Measurements from ENCODE around the gene IFT80.
"Not testable (repeated sequence)": the region's sequence is repeated elsewhere in the genome, so short reads cannot be mapped to it uniquely, and the experiment has no call there.

Gene IFT80

DNA sequence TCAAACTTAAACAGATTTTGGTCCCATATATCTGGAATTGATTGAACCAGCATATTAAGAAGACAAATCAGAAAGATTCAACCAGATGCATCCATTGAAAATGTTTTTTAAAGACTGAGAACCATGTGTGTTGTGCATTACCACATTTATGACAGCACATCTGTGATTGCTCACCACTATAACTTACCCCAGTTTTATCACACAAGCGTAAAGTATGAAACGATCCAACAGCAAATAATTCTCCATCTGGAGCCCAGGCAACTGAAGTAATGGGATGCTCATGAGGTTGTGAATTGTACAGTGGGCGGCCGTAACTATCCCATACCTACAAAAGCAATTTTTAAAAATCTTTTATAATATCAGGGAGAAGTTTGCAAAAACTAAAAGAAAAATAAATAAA, 43.2 kb downstream of the IFT80 start:
- no peaks in the 10 kb centered on the region for H3K4me1 Mint-ChIP-seq (ENCODE audit: low read depth)

DNA sequence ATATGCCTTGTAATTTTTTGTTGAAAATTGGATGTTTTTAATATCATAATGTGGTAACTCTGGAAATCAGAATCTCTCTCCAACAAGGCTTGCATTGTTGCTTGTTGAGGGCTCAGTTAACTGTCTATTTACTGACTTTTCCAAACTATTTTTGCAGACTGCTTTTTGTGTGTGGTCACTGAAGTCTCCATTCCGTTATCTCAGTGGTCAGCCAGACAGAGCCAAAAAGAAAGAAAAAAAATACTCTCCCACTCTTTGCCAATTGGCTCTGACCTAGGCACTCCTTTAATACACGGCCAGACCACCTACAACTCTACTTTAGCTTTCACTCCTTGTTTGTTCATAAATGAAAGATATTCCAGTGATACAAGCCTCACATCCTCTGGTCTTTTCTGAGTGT, 52.5 kb downstream of the IFT80 start:
- peaks cover 2% of the 10 kb centered on the region for H3K36me3 Mint-ChIP-seq (ENCODE audit: low read depth)
- no peak overlapping the region for H3K4me3 Mint-ChIP-seq
- no peaks in the 10 kb centered on the region for H3K27me3 Mint-ChIP-seq (ENCODE audit: low read depth)
- H3K4me1 Mint-ChIP-seq (ENCODE audit: low read depth), result no peaks in the 10 kb centered on the region
- H3K27ac Mint-ChIP-seq, result no peak overlapping the region
- H3K9me3 Mint-ChIP-seq, result no peaks in the 10 kb centered on the region

More for the DNA sequence above, 43.2 kb downstream of the IFT80 start:
- Mint-ChIP-seq H3K27ac (no peak overlapping the region), H3K36me3 (ENCODE audit: low read depth) (peaks cover 17% of the 10 kb centered on the region), H3K9me3 (no peaks in the 10 kb centered on the region), H3K4me3 (no peak overlapping the region), H3K27me3 (ENCODE audit: low read depth) (no peaks in the 10 kb centered on the region)

DNA sequence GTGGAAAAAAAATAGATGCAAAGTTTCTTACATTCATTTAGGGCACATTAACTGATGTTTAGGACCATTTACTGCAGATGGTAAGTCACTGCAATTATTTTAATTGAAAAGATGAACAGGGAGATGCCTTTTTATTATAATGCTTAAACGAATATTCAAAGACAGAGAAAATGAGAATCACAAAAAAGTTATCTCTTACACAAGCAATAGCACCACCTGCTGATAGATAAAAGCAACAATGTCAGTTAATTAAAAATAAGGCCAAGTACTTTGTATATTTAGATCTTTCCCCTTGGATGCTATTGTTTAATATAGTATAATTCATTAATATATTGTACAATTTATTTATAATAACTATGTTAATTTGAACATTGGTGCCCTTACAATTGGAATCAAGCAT, 55.9 kb downstream of the IFT80 start:
- peaks cover 5% of the 10 kb centered on the region for H3K36me3 Mint-ChIP-seq (ENCODE audit: low read depth)
- peaks cover under 1% of the 10 kb centered on the region for H3K9me3 Mint-ChIP-seq

DNA sequence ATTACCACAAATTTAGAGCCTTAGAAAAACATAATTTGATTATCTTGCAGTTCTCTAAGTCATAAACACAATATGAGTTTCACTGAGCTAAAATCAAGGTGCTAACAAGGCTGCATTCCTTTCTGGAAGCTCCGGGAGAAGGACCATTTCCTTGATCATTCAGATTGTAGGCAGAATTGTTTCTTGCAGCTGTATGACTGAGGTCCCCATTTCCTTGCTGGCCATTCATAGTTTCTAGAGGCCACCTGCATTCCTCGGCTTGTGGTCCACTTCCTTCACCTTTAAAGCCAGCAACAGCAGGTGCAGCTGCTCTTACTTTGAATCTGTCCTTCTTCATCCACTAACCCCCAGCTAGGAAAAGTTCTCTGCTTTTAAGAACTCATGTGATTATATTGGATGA, 58.7 kb downstream of the IFT80 start:
- peaks cover 8% of the 10 kb centered on the region for H3K36me3 Mint-ChIP-seq (ENCODE audit: low read depth)
- H3K4me3 Mint-ChIP-seq, result no peak overlapping the region
- no peaks in the 10 kb centered on the region for H3K4me1 Mint-ChIP-seq (ENCODE audit: low read depth)
- H3K27me3 Mint-ChIP-seq (ENCODE audit: low read depth), result no peaks in the 10 kb centered on the region
- H3K9me3 Mint-ChIP-seq, result peaks cover 6% of the 10 kb centered on the region
- no peak overlapping the region for H3K27ac Mint-ChIP-seq

More for the DNA sequence above, 55.9 kb downstream of the IFT80 start:
- Mint-ChIP-seq H3K27me3 (ENCODE audit: low read depth) (no peaks in the 10 kb centered on the region), H3K4me1 (ENCODE audit: low read depth) (no peaks in the 10 kb centered on the region), H3K4me3 (no peak overlapping the region), H3K27ac (no peak overlapping the region)

DNA sequence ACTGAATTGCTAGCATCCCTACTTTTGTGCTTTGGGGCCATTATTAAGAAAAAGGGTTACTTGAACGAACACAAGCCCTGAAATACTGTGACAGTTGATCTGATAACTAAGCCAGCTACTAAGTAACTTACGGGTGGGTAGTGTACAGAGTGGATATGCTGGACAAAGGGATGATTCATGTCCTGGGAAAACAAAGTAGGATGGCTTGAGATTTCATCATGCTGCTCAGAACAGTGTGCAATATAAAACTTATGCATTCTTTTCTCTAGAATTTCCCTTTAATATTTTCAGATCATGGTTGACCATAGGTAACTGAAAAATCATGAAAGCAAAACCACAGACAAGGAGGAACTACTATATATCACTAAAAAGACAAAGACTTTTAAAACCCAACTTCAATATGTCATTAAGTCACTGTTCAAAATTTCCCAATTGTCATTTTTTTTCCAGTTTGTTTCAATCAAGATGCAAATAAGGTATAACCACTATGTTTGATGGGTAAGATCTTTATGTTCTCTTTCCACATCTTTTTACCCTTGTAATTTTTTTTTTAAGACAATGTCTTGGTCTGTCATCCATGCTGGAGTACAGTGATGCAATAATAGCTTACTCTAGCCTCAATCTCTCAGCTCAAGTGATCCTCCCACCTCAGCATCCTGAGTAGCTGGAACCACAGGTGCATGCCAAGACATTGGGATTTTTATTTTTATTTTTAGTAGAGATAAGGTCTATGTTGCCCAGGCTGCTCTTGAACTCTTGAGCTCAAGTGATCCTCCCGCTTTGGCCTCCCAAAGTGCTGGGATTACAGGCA, 67.7 kb downstream of the IFT80 start:
- Mint-ChIP-seq H3K4me1 (ENCODE audit: low read depth) (peaks cover 2% of the 10 kb centered on the region), H3K9me3 (no peaks in the 10 kb centered on the region), H3K4me3 (no peak overlapping the region), H3K36me3 (ENCODE audit: low read depth) (peaks cover 2% of the 10 kb centered on the region), H3K27me3 (ENCODE audit: low read depth) (no peaks in the 10 kb centered on the region), H3K27ac (no peak overlapping the region)

DNA sequence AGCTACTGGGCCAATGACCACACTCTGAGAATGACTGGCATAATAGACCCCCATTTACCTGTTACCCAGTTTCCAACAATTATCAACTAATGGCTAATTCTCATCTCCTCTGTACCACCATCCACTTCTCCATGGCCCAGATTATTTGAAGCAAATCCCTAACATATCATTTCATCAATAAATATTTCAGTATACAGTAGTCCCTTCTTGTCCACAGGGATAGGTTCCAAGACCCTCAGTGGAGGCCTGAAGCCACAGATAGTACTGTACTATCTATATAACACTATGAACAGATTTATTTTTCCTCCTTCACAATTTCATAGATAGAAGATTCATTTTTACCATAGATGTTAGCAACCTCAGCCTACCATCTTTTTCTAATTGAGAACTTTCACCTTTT, 68.3 kb downstream of the IFT80 start:
- Mint-ChIP-seq H3K36me3 (ENCODE audit: low read depth) (peaks cover 2% of the 10 kb centered on the region), H3K27me3 (ENCODE audit: low read depth) (no peaks in the 10 kb centered on the region), H3K4me1 (ENCODE audit: low read depth) (peaks cover 2% of the 10 kb centered on the region), H3K4me3 (no peak overlapping the region), H3K9me3 (no peaks in the 10 kb centered on the region), H3K27ac (no peak overlapping the region)

DNA sequence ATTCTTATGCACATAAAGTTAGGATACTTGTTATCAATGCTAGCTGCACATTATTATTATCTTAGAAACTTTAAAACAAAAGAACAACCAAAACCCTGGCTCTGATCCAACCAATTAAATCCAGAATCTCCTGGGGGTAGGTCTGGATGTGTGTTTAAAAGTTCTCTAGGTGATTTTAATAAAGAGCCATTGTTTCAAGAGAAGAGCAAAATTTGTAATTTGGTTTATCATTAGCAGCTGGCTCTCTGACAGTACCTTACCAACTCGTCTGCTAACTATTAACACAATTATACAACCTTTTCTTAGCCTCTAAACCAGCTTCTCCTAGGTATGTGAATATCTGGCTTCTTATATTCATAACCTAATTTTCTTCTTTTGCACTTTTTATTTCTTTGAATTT, 68.9 kb downstream of the IFT80 start:
- Mint-ChIP-seq H3K4me3 (no peak overlapping the region), H3K36me3 (ENCODE audit: low read depth) (peaks cover 2% of the 10 kb centered on the region), H3K9me3 (no peaks in the 10 kb centered on the region), H3K27ac (no peak overlapping the region), H3K4me1 (ENCODE audit: low read depth) (peaks cover 2% of the 10 kb centered on the region), H3K27me3 (ENCODE audit: low read depth) (no peaks in the 10 kb centered on the region)

DNA sequence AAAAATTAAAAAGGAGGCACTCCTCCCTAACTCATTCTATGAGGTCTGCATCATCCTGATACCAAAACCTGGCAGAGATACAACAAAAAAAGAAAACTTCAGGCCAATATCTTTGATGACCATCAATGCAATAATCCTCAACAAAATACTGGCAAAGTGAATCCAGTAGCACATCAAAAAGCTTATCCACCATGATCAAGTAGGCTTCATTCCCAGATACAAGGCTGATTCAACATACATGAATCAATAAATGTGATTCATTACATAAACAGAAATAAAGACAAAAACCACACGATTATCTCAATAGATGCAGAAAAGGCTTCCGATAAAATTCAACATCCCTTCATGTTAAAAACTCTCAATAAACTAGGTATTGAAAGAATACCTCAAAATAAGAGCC, 72.7 kb downstream of the IFT80 start:
- H3K36me3 Mint-ChIP-seq (ENCODE audit: low read depth); H3K27me3 Mint-ChIP-seq (ENCODE audit: low read depth); H3K27ac Mint-ChIP-seq; H3K4me3 Mint-ChIP-seq; H3K9me3 Mint-ChIP-seq; H3K4me1 Mint-ChIP-seq (ENCODE audit: low read depth): not testable (repeated sequence)

DNA sequence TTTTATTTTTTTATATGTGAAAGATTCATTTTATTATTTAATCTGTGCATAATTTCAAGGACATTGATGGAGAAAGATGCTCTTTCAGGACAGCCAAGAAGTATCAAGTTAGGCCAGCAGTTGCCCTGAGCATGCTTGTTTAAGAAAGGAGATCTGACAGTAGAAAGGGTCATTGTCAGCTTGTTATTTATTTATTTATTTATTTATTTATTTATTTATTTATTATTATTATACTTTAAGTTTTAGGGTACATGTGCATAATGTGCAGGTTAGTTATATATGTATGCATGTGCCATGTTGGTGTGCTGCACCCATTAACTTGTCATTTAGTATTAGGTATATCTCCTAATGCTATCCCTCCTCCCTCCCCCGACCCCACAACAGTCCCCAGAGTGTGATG, 77.2 kb downstream of the IFT80 start:
- H3K4me3 Mint-ChIP-seq; H3K27ac Mint-ChIP-seq; H3K36me3 Mint-ChIP-seq (ENCODE audit: low read depth); H3K4me1 Mint-ChIP-seq (ENCODE audit: low read depth); H3K27me3 Mint-ChIP-seq (ENCODE audit: low read depth); H3K9me3 Mint-ChIP-seq: not testable (repeated sequence)

DNA sequence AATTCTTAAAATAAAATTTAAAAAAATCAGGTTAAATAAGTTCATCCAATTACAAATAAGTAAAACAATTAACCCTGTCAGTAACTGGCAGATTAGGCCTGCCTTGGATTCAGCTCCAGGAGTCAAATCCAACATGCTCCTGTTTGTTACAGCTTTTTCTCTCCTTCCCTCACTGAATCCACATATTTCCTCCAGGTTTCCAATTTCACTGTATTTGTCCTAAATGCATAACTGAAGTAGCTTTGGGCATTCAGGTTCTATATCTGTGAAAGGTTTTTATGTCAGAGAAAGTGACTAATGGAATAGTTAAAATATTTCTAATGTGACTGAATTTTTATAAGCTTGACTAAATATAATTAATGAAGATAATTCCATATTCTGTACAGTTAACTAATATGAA, 79.7 kb downstream of the IFT80 start:
- Mint-ChIP-seq H3K4me1 (ENCODE audit: low read depth) (no peaks in the 10 kb centered on the region), H3K36me3 (ENCODE audit: low read depth) (peaks cover 16% of the 10 kb centered on the region), H3K4me3 (no peak overlapping the region), H3K27ac (no peak overlapping the region), H3K9me3 (no peaks in the 10 kb centered on the region), H3K27me3 (ENCODE audit: low read depth) (no peaks in the 10 kb centered on the region)

DNA sequence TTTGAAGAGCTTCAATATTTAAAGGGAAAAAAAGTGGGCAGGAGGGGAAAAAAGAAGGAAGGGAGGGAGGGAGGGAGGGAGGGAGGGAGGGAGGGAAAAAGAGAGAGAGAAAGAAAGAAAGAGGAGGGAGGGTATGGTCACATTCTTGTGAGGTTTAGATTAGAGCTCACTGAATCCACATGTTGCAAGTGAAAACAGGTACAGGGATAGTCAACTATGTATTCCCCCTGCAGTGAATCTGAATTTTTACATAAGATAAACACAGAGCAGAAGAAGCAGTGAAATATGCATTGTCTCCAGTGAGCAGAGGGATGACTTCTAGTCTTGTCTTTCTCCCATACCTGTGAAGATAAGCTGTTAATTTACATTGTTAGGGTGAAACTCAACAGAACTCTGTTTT, 84.0 kb downstream of the IFT80 start:
- H3K4me1 Mint-ChIP-seq (ENCODE audit: low read depth), result peaks cover 2% of the 10 kb centered on the region
- no peak overlapping the region for H3K4me3 Mint-ChIP-seq
- H3K27me3 Mint-ChIP-seq (ENCODE audit: low read depth), result no peaks in the 10 kb centered on the region
- no peaks in the 10 kb centered on the region for H3K9me3 Mint-ChIP-seq
- H3K36me3 Mint-ChIP-seq (ENCODE audit: low read depth), result peaks cover 18% of the 10 kb centered on the region
- no peak overlapping the region for H3K27ac Mint-ChIP-seq

DNA sequence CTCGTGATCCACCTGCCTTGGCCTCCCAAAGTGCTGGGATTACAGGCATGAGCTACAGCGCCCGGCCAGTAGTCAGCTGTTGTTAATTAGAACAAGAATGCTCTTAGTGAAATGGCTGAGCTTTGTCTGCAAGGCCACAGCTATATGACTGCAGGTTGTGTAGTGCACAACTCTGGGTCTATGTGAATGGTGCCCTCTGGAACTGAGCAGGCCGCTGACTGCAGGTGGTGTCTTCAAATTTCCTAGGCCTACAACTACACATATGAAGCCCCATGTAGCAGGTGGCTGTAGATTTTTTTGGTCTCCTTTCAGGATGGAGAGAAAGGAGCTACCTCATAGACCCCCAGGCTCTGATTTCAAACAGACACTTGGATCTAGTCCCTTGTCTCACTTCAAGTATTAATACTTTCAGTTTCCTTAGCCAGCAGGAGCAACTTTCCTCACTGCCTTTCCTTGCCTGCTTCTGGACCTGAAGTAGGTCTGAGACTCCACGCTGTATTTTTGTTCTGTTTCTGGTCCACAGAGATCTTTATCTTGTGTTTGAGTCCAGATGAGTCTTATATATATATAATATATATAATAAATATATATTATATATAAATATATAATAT, 86.9 kb downstream of the IFT80 start:
- Mint-ChIP-seq H3K4me3 (no peak overlapping the region), H3K9me3 (peaks cover 3% of the 10 kb centered on the region), H3K4me1 (ENCODE audit: low read depth) (peaks cover 2% of the 10 kb centered on the region), H3K27ac (no peak overlapping the region), H3K27me3 (ENCODE audit: low read depth) (no peaks in the 10 kb centered on the region), H3K36me3 (ENCODE audit: low read depth) (peaks cover 27% of the 10 kb centered on the region)

DNA sequence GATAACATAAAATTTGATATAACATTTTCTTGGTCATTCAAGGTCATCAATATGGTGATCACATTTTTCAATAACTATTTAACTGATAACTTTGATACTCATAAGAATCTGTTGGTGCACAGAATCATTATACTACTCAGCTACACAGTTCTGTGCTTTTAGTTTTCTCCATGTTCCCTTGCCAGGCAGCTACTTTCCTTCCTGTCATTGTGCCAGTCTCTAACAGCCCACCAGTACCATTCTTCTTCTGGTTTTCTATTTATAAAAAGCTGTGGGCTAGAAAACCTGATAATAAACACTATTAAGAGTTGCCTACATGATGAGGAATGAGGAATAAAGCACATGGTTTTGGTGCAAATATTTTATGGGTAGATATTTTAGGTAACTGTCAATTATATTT, 96.2 kb downstream of the IFT80 start:
- Mint-ChIP-seq H3K4me1 (ENCODE audit: low read depth) (no peaks in the 10 kb centered on the region), H3K27me3 (ENCODE audit: low read depth) (no peaks in the 10 kb centered on the region), H3K36me3 (ENCODE audit: low read depth) (peaks cover 5% of the 10 kb centered on the region), H3K27ac (no peak overlapping the region), H3K4me3 (no peak overlapping the region), H3K9me3 (no peaks in the 10 kb centered on the region)

DNA sequence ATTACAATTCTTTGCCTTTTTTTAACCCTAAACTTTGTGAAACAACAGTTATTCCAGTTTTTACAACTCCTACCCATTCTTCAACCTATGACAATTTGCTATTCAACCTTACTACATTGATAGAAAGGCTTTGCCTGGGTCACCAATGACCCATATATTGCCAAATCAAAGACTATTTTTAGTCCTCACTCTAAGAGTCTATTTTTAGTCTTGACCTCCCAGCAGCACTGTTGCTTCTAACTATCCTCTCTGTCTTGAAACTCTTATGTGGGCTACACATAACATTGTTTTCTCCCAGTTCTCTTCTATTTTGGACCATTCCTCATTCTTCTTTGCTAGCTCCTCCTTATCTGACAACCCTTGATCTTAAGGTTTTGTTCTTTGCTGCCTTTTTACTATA, 102.4 kb downstream of the IFT80 start:
- no peaks in the 10 kb centered on the region for H3K27me3 Mint-ChIP-seq (ENCODE audit: low read depth)

DNA sequence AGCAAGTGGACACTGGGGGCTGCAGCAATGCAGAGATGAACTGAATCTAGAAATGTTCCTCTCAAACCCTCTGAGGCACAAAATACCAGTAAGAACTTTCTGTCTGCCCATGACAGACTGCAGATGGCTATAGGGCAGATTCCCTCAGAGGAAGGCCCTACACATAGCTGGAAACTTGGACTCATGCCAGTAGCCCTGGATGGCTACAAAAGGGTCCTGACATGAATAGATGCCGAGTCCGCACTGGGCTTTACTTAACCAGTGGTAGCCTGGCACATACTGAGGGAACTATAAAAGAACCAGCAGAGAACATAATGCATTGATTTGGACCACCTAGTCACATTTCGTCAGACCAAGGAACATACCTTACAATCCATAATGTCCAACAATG, 107.1 kb downstream of the IFT80 start:
- no peaks in the 10 kb centered on the region for H3K36me3 Mint-ChIP-seq (ENCODE audit: low read depth)
- no peaks in the 10 kb centered on the region for H3K4me1 Mint-ChIP-seq (ENCODE audit: low read depth)
- H3K27me3 Mint-ChIP-seq (ENCODE audit: low read depth), result no peaks in the 10 kb centered on the region
- H3K4me3 Mint-ChIP-seq, result no peak overlapping the region
- H3K27ac Mint-ChIP-seq, result no peak overlapping the region
- H3K9me3 Mint-ChIP-seq, result no peaks in the 10 kb centered on the region

More for the DNA sequence above, 102.4 kb downstream of the IFT80 start:
- H3K9me3 Mint-ChIP-seq, result no peaks in the 10 kb centered on the region
- H3K4me1 Mint-ChIP-seq (ENCODE audit: low read depth), result no peaks in the 10 kb centered on the region
- H3K27ac Mint-ChIP-seq, result no peak overlapping the region
- H3K4me3 Mint-ChIP-seq, result no peak overlapping the region
- no peaks in the 10 kb centered on the region for H3K36me3 Mint-ChIP-seq (ENCODE audit: low read depth)

All from T-helper 1 cell treated with Interleukin-12 subunit alpha and Interleukin-12 subunit beta and Interleukin-4 antibody, amounts not matched to agents 30 μg/mL and 1 μg/mL, for 36 hours (primary cell).